LNCaP clone FGC (cell line): ENCODE results near the gene UQCR10.
"Not testable (repeated sequence)": the region's sequence is repeated elsewhere in the genome, so short reads cannot be mapped to it uniquely, and the experiment has no call there.

Experiments
- DNase-seq: peaks from one replicate; pipeline ENCODE4 v3.0.0-alpha.2; 2011; ENCODE audit warnings: low read depth
- H3K4me3 ChIP-seq: 2 replicates; pipeline ENCODE4 v1.5.1; 2011; ENCODE audit warnings: mild to moderate bottlenecking, low read depth, low read length, control low read depth
- CTCF ChIP-seq: IDR thresholded peaks from 2 replicates; pipeline ENCODE4 v1.5.1; 2012; ENCODE audit warnings: mild to moderate bottlenecking; ENCODE audit not compliant: control insufficient read depth, insufficient read depth; ENCODE audit errors: extremely low read depth

UQCR10 gene

GRCh38 chr22:29747832-29748231 is 19.3 kb upstream of the UQCR10 start:
- no peak for TF ChIP-seq CTCF
- DNase-seq: no peak
- H3K4me3 ChIP-seq: no peak overlapping the region

GRCh38 chr22:29748248-29748893 is 18.8 kb upstream of the UQCR10 start:
- H3K4me3 ChIP-seq: no peak overlapping the region
- TF ChIP-seq CTCF: no peak
- DNase-seq: no peak

GRCh38 chr22:29750029-29750428 is 17.1 kb upstream of the UQCR10 start:
- TF ChIP-seq CTCF: no peak
- no peak overlapping the region for H3K4me3 ChIP-seq
- DNase-seq: no peak

GRCh38 chr22:29750559-29751538 is 16.3 kb upstream of the UQCR10 start:
- peak; percentile 3 for DNase-seq
- H3K4me3 ChIP-seq: no peak overlapping the region
- TF ChIP-seq CTCF: no peak

- TF ChIP-seq CTCF: no peak
- H3K4me3 ChIP-seq: no peak overlapping the region
- DNase-seq: no peak
Measured at GRCh38 chr22:29751669-29752068, 15.5 kb upstream of the UQCR10 start.

- H3K4me3 ChIP-seq: no peak overlapping the region
- TF ChIP-seq CTCF: no peak
- DNase-seq: no peak
Measured at GRCh38 chr22:29753808-29754657, 13.1 kb upstream of the UQCR10 start.

GRCh38 chr22:29754658-29755395 is 12.3 kb upstream of the UQCR10 start:
- DNase-seq, H3K4me3 ChIP-seq: not testable (repeated sequence)
